ENCODE measurements around the gene PHLDB3. TPM values are rescaled to one million over a fixed set of nuclear protein-coding genes. Genes with fewer than 3 reads are reported as not detected.

PHLDB3 gene
- total and polyA plus RNA-seq, 10 donors: 8.0 to 23.0 (median 16.1) TPM

- no peak for DNase-seq
- no peak for TF ChIP-seq POLR2A (IDR thresholded peaks at IDR 0.05)
- intact Hi-C loops (cut with DNase I; ENCODE audit: low total_unique reads): no loop called here
- peak overlapping the region in 7 of 8 donors; percentile 26 to 84 (median 74) for H3K27ac ChIP-seq
- H3K4me3 ChIP-seq: no peak overlapping the region
- peaks cover 0 to 27% (median 2%) of the 10 kb centered on the region in 6 donors for H3K36me3 ChIP-seq
- peaks cover 8 to 21% (median 17%) of the 10 kb centered on the region in 6 donors for H3K4me1 ChIP-seq
- no peaks in the 10 kb centered on the region for H3K27me3 ChIP-seq (replicated peaks in 1 of 7)
- no peaks in the 10 kb centered on the region for H3K9me3 ChIP-seq
Measured at GRCh38 chr19:43476606-43477005, 27.9 kb downstream of the PHLDB3 start.

- Histone ChIP-seq H3K27ac (peak overlapping the region; percentile 73 to 86 (median 80)), H3K36me3 (peaks cover 0 to 18% (median 2%) of the 10 kb centered on the region in 6 donors), H3K4me3 (peak overlapping the region; percentile 31 to 70 (median 38)), H3K27me3 (replicated peaks in 1 of 7) (no peaks in the 10 kb centered on the region), H3K4me1 (peaks cover 8 to 21% (median 17%) of the 10 kb centered on the region in 6 donors), H3K9me3 (no peaks in the 10 kb centered on the region)
- intact Hi-C loops (cut with DNase I; ENCODE audit: low total_unique reads): no loop called here
- 5 to 10% (median 6%) methylated on average over 40 to 46 of the region's 46 CpGs for WGBS, 5 donors
- no peak for TF ChIP-seq POLR2A (IDR thresholded peaks at IDR 0.05)
- TF ChIP-seq, protein P1, sequence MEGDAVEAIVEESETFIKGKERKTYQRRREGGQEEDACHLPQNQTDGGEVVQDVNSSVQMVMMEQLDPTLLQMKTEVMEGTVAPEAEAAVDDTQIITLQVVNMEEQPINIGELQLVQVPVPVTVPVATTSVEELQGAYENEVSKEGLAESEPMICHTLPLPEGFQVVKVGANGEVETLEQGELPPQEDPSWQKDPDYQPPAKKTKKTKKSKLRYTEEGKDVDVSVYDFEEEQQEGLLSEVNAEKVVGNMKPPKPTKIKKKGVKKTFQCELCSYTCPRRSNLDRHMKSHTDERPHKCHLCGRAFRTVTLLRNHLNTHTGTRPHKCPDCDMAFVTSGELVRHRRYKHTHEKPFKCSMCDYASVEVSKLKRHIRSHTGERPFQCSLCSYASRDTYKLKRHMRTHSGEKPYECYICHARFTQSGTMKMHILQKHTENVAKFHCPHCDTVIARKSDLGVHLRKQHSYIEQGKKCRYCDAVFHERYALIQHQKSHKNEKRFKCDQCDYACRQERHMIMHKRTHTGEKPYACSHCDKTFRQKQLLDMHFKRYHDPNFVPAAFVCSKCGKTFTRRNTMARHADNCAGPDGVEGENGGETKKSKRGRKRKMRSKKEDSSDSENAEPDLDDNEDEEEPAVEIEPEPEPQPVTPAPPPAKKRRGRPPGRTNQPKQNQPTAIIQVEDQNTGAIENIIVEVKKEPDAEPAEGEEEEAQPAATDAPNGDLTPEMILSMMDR (IDR thresholded peaks at IDR 0.05 in 8 of 11, conservative IDR thresholded peaks at IDR 0.05 in 3 of 11): no peak
- peak; percentile 83 to 85 (median 85) for TF ChIP-seq POLR2AphosphoS5 (IDR thresholded peaks at IDR 0.05)
- DNase-seq: peak; percentile 96
Measured at GRCh38 chr19:43474986-43475705, 29.4 kb downstream of the PHLDB3 start.

- Histone ChIP-seq H3K4me1 (peaks cover 8 to 21% (median 17%) of the 10 kb centered on the region in 6 donors), H3K27me3 (replicated peaks in 1 of 7) (no peaks in the 10 kb centered on the region), H3K27ac (peak overlapping the region in 7 of 8 donors; percentile 73 to 86 (median 80)), H3K36me3 (peaks cover 0 to 18% (median 2%) of the 10 kb centered on the region in 6 donors), H3K4me3 (peak overlapping the region in 4 of 8 donors; percentile 38 to 70 (median 40)), H3K9me3 (no peaks in the 10 kb centered on the region)
- WGBS, 5 donors: 66 to 88% (median 77%) methylated on average over 4 of the region's 4 CpGs
- intact Hi-C loops (cut with DNase I; ENCODE audit: low total_unique reads): no loop called here
- TF ChIP-seq POLR2AphosphoS5 (IDR thresholded peaks at IDR 0.05) (no peak), POLR2A (IDR thresholded peaks at IDR 0.05) (no peak)
- TF ChIP-seq, protein P1 (IDR thresholded peaks at IDR 0.05 in 8 of 11, conservative IDR thresholded peaks at IDR 0.05 in 3 of 11): no peak
- no peak for DNase-seq
Measured at GRCh38 chr19:43474487-43474886, 30.1 kb downstream of the PHLDB3 start.

- no peak for TF ChIP-seq POLR2A (IDR thresholded peaks at IDR 0.05)
- no peak for TF ChIP-seq POLR2AphosphoS5 (IDR thresholded peaks at IDR 0.05)
- TF ChIP-seq, protein P1 (IDR thresholded peaks at IDR 0.05 in 8 of 11, conservative IDR thresholded peaks at IDR 0.05 in 3 of 11): no peak
- no peak for DNase-seq
- H3K27ac ChIP-seq: no peak overlapping the region
- no peak overlapping the region for H3K4me3 ChIP-seq
- H3K4me1 ChIP-seq: peaks cover 8 to 33% (median 16%) of the 10 kb centered on the region in 6 donors
- intact Hi-C loops (cut with DNase I; ENCODE audit: low total_unique reads): no loop called here
- WGBS, 5 donors: 85 to 100% (median 91%) methylated on average over 1 to 5 of the region's 5 CpGs
- no peaks in the 10 kb centered on the region for H3K9me3 ChIP-seq
- no peaks in the 10 kb centered on the region for H3K36me3 ChIP-seq
- peaks cover 0 to 4% (median 0%) of the 10 kb centered on the region in 7 donors for H3K27me3 ChIP-seq (replicated peaks in 1 of 7)
Measured at GRCh38 chr19:43471091-43471490, 33.5 kb downstream of the PHLDB3 start.
